Fibroblast of lung (primary cell): ENCODE measurements around the gene SLC25A34. TPM values are rescaled to one million over a fixed set of nuclear protein-coding genes. Genes with fewer than 3 reads are reported as not detected.

Source experiments
- DNase-seq, 2 donors: peaks; one replicate each; pipeline versions ENCODE4 v3.0.0 to v3.0.0-alpha.2; 2010; ENCODE audit warnings: low read depth in 2 of 2
- H2AFZ ChIP-seq: 2 replicates; pipeline ENCODE4 v1.5.1; 2012; ENCODE audit warnings: low read length, control low read depth, inconsistent platforms
- H3K27ac ChIP-seq: 2 replicates; pipeline ENCODE4 v1.5.1; 2011; ENCODE audit warnings: low read length, control low read depth; ENCODE audit not compliant: insufficient read depth
- H3K27me3 ChIP-seq: 2 replicates; pipeline ENCODE4 v1.5.1; 2011; ENCODE audit warnings: mild to moderate bottlenecking, low read length; ENCODE audit not compliant: control insufficient read depth, insufficient read depth
- H3K36me3 ChIP-seq: 2 replicates; pipeline ENCODE4 v1.5.1; 2011; ENCODE audit warnings: low read length; ENCODE audit not compliant: control insufficient read depth, insufficient read depth
- H3K4me1 ChIP-seq: 2 replicates; pipeline ENCODE4 v1.5.1; 2011; ENCODE audit warnings: low read length; ENCODE audit not compliant: control insufficient read depth, insufficient read depth; ENCODE audit errors: extremely low read depth
- H3K4me2 ChIP-seq: 2 replicates; pipeline ENCODE4 v1.5.1; 2011; ENCODE audit warnings: low read length, control low read depth; ENCODE audit not compliant: insufficient read depth; ENCODE audit errors: extremely low read depth
- H3K4me3 ChIP-seq, 4 experiments: fragments of 200-600 bp in 1 of 4; sonication (generic) in 1 of 4; replicated peaks in 1 of 4; 2 replicates each; pipeline ENCODE4 v1.5.1; 2011 to 2016; ENCODE audit warnings: low read length in 4 of 4, low read depth in 3 of 4, mild to moderate bottlenecking in 3 of 4, control low read depth in 2 of 4, inconsistent platforms in 1 of 4, mixed read lengths in 1 of 4; ENCODE audit not compliant: insufficient read depth in 1 of 4; ENCODE audit errors: control extremely low read depth in 1 of 4
- H3K79me2 ChIP-seq: 2 replicates; pipeline ENCODE4 v1.5.1; 2012; ENCODE audit warnings: mild to moderate bottlenecking, low read length, inconsistent platforms; ENCODE audit not compliant: control insufficient read depth, insufficient read depth
- H3K9ac ChIP-seq: 2 replicates; pipeline ENCODE4 v1.5.1; 2011; ENCODE audit warnings: mild to moderate bottlenecking, low read length, control low read depth; ENCODE audit not compliant: insufficient read depth
- H3K9me3 ChIP-seq: 2 replicates; pipeline ENCODE4 v1.5.1; 2012; ENCODE audit warnings: low read depth, low read length; ENCODE audit not compliant: control insufficient read depth, insufficient read depth
- H4K20me1 ChIP-seq: 2 replicates; pipeline ENCODE4 v1.5.1; 2011; ENCODE audit warnings: low read length; ENCODE audit not compliant: control insufficient read depth, insufficient read depth; ENCODE audit errors: extremely low read depth
- EZH2 ChIP-seq: IDR thresholded peaks from 2 replicates; pipeline ENCODE4 v1.5.1; 2012; ENCODE audit warnings: low read length, control low read depth, mild to moderate bottlenecking; ENCODE audit errors: missing control alignments
- polyA plus RNA-seq, 2 donors: library from polyadenylated mRNA; depleted of rRNA in 1 of 2; stranded (reverse) in 1 of 2; unstranded in 1 of 2; fragments of >200 nt; gene quantifications; 2 replicates each; pipeline ENCODE4 v1.2.1, GENCODE V29; 2011 to 2012; ENCODE audit warnings: missing spikeins in 1 of 2
- total RNA-seq: library from RNA; depleted of rRNA; stranded (reverse); fragments of >200 nt; gene quantifications from 2 replicates; pipeline ENCODE4 v1.2.1, GENCODE V29; 2014
- TF ChIP-seq, protein P1 (sequence below), 2 donors: IDR thresholded peaks in 1 of 2; conservative IDR thresholded peaks in 1 of 2; 1 replicate in 1 of 2; 2 replicates in 1 of 2; pipeline ENCODE4 v1.5.1; 2011 to 2012; ENCODE audit warnings: low read length in 2 of 2, control low read depth in 1 of 2, inconsistent platforms in 1 of 2, low read depth in 1 of 2, mild to moderate bottlenecking in 1 of 2

The SLC25A34 gene
- total and polyA plus RNA-seq, 2 donors (not counting 1 experiment from before 2014, with no cell fraction given), result 0.35 to 0.83 TPM

GRCh38 chr1:15723631-15724246 is 12.3 kb upstream of the SLC25A34 start:
- Histone ChIP-seq H4K20me1 (no peaks in the 10 kb centered on the region), H3K4me3 (no peak overlapping the region), H3K27ac (no peak overlapping the region), H2AFZ (no peak overlapping the region), H3K9ac (no peak overlapping the region), H3K36me3 (peaks cover 28% of the 10 kb centered on the region), H3K79me2 (no peaks in the 10 kb centered on the region), H3K4me2 (no peak overlapping the region), H3K27me3 (no peaks in the 10 kb centered on the region), H3K4me1 (no peaks in the 10 kb centered on the region), H3K9me3 (no peaks in the 10 kb centered on the region)
- no peak for TF ChIP-seq EZH2
- TF ChIP-seq, protein P1, sequence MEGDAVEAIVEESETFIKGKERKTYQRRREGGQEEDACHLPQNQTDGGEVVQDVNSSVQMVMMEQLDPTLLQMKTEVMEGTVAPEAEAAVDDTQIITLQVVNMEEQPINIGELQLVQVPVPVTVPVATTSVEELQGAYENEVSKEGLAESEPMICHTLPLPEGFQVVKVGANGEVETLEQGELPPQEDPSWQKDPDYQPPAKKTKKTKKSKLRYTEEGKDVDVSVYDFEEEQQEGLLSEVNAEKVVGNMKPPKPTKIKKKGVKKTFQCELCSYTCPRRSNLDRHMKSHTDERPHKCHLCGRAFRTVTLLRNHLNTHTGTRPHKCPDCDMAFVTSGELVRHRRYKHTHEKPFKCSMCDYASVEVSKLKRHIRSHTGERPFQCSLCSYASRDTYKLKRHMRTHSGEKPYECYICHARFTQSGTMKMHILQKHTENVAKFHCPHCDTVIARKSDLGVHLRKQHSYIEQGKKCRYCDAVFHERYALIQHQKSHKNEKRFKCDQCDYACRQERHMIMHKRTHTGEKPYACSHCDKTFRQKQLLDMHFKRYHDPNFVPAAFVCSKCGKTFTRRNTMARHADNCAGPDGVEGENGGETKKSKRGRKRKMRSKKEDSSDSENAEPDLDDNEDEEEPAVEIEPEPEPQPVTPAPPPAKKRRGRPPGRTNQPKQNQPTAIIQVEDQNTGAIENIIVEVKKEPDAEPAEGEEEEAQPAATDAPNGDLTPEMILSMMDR (conservative IDR thresholded peaks at IDR 0.05 in 1 of 2, IDR thresholded peaks at IDR 0.05 in 1 of 2; ENCODE audit: low read depth in 1 of 2, low read length in 2 of 2), result no peak
- DNase-seq, result no peak

DNA sequence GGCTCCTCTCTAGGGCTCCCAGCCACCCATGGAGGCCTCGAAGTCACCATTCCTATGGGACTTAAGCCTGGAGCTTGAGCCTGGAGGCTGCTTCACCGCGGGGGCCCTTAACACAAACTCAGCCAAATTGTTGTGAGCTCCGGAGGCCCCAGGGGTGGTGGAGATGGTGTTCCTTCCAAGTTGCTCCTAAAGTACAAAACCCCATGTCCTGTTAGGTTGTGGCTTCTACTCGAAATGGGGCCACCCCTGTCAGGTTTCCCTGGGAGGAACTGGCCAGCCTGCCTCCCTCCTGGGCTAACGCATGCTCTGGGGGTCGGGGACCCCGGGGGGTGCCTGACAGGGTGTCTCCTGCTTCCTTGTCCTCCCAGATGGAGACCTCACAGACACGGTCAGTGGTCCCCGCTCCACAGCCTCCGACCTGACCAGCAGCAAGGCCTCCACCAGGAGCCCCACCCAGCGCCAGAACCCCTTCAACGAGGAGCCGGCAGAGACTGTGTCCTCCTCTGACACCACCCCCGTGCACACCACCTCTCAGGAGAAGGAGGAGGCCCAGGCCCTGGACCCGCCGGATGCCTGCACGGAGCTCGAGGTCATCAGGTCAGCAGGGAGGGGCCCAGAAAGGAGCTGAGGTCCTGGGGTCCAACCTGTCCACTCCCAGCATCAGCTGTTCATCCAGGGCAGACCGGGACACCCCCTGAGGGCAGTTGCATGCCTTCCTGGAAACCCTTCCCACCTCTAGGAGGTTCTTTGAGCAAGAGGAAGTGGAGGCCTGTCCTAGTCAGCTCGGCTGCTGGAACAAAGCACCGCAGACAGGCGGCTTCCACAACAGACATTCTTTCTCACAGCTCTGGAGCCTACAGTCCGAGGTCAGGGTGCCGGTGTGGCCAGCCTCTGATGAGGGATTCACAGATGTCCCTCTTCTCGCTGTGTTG is 10.8 kb upstream of the SLC25A34 start:
- TF ChIP-seq, protein P1 (conservative IDR thresholded peaks at IDR 0.05 in 1 of 2, IDR thresholded peaks at IDR 0.05 in 1 of 2; ENCODE audit: low read depth in 1 of 2, low read length in 2 of 2), result no peak
- TF ChIP-seq EZH2, result no peak
- Histone ChIP-seq H3K4me1 (no peaks in the 10 kb centered on the region), H3K4me3 (no peak overlapping the region), H3K4me2 (no peak overlapping the region), H3K9me3 (no peaks in the 10 kb centered on the region), H4K20me1 (no peaks in the 10 kb centered on the region), H3K36me3 (peaks cover 29% of the 10 kb centered on the region), H3K27ac (no peak overlapping the region), H2AFZ (no peak overlapping the region), H3K79me2 (no peaks in the 10 kb centered on the region), H3K27me3 (no peaks in the 10 kb centered on the region), H3K9ac (no peak overlapping the region)
- no peak for DNase-seq

- Histone ChIP-seq H2AFZ (no peak overlapping the region), H4K20me1 (no peaks in the 10 kb centered on the region), H3K27me3 (no peaks in the 10 kb centered on the region), H3K79me2 (no peaks in the 10 kb centered on the region), H3K4me3 (no peak overlapping the region), H3K36me3 (peaks cover 39% of the 10 kb centered on the region), H3K4me2 (no peak overlapping the region), H3K9ac (no peak overlapping the region), H3K27ac (no peak overlapping the region), H3K4me1 (no peaks in the 10 kb centered on the region), H3K9me3 (no peaks in the 10 kb centered on the region)
- TF ChIP-seq, protein P1 (conservative IDR thresholded peaks at IDR 0.05 in 1 of 2, IDR thresholded peaks at IDR 0.05 in 1 of 2; ENCODE audit: low read depth in 1 of 2, low read length in 2 of 2), result no peak
- no peak for TF ChIP-seq EZH2
- DNase-seq, result no peak
Measured at GRCh38 chr1:15726508-15726907, 9.6 kb upstream of the SLC25A34 start.
